NB4 (cell line): Measurements from ENCODE around the gene ASMT.

Experiments used
- CTCF ChIP-seq: IDR thresholded peaks from one replicate; pipeline ENCODE4 v1.5.1; 2012; ENCODE audit warnings: low read depth, low read length
- POLR2A ChIP-seq: IDR thresholded peaks from 2 replicates; pipeline ENCODE4 v1.6.1; 2011; ENCODE audit warnings: mild to moderate bottlenecking; ENCODE audit not compliant: insufficient read length; ENCODE audit errors: extremely low read depth

- TF ChIP-seq CTCF (no peak), POLR2A (no peak)
Measured at GRCh38 chrX:1595711-1596060, 19.2 kb upstream of the ASMT start.
